Stimulated activated CD4-positive, alpha-beta T cell treated with anti-CD3 and anti-CD28 coated beads, TNF-alpha, amount 100 ng/mL, for 4 hours (primary cell): ENCODE results near the gene WDR89.
"Not testable (repeated sequence)": the region's sequence is repeated elsewhere in the genome, so short reads cannot be mapped to it uniquely, and the experiment has no call there.

Source experiments
- DNase-seq, 3 experiments: peaks; one replicate each; pipeline ENCODE4 v3.0.0-alpha.2; 2020; ENCODE audit warnings: low read depth in 3 of 3

The WDR89 gene

GRCh38 chr14:63654346-63654745 lies 12.7 kb upstream of the WDR89 start:
- DNase-seq = no peak

GRCh38 chr14:63652406-63652805 lies 10.7 kb upstream of the WDR89 start:
- DNase-seq = no peak

DNA sequence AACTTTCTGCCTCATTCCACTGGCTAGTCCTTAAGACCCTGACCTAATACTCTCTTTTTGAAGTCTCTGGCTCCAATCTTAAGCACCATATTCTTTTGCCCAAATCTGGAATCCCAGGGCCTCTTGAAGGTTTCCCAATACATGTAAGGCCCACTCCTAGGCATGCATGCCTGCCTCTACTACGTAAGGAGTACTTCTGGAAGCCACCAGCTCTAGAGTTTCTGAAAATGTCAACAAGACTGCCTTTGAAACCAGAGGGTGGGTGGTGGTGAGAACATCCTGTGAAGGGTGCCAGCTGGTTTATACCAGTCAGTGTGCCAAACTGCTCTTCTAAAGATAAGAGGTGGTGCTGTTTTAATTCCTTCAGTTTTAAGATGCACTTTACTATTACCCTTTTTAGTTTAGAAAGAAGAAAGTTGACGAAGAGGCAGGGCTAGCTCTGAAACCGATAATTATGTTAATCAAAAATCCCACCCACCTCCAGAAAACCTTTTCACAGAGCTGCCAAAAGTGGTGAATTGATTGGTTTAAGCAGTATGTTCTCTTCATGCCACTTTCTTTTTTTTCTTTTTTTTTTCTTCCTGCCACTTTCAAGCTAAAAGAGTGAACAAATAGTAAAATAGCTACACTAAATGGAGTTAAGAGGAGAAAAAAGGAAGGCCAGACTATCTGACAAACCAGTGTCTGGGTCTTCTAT lies 8.7 kb upstream of the WDR89 start:
- DNase-seq = peak in 2 of 3 experiments; percentile 11 to 16

- no peak for DNase-seq
Measured at GRCh38 chr14:63647696-63648410, 6.2 kb upstream of the WDR89 start.

DNA sequence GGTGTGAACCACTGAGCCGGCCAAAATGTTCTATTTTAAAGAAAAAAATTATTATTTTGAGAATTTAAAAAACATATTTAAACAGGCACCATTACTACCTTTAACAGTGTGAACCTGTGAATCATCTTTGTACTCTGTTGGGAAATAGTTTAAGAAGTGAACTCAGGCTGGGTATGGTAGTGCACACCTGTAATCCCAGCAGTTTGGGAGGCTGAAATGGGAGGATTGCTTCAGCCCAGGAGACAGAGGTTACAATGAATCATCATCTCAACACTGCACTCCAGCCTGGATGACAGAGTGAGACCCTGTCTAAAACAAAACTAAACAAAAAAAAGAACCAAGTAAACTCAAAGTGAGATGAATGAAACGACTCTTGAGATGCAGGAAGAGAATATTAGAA lies 3.1 kb upstream of the WDR89 start:
- DNase-seq = no peak

DNA sequence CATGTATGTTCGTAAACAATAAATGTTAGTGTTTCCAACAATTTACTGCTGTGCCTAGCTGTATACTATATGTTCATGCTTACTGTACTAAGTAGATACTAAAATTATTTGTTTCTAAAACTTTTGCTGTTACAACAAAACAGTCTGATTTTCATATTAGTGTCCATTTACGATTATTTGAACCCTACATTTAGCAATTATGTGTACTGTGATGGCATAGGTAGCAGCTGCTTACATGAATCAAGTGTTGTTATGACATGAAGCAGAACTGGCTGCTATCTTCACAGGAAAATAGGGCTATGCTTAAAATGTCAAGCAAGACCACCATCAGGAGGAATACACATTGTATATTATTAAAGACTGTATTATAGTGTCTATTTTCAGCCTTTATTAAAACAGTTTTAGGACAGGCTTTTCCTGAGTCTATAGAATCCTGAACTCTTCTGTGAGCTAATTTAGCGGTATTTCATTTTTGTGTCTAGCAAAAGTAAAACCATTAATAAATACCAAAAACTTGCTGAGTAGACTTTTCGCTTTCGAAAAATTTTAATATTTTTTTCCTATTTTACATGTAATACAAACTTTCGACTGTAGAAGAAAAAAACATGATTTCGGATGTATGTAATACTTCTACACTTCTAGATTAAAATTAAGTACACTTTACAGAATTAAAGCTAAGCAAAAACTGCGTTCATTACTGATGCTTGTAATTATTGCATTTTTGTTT lies 1.1 kb upstream of the WDR89 start:
- DNase-seq = no peak

GRCh38 chr14:63642229-63642611 lies 549 bp upstream of the WDR89 start:
- DNase-seq = peak in 2 of 3 experiments; percentile 54 to 68

GRCh38 chr14:63638493-63638892 lies 3.2 kb downstream of the WDR89 start:
- DNase-seq = no peak

GRCh38 chr14:63636094-63636635 lies 5.5 kb downstream of the WDR89 start:
- DNase-seq = not testable (repeated sequence)

DNA sequence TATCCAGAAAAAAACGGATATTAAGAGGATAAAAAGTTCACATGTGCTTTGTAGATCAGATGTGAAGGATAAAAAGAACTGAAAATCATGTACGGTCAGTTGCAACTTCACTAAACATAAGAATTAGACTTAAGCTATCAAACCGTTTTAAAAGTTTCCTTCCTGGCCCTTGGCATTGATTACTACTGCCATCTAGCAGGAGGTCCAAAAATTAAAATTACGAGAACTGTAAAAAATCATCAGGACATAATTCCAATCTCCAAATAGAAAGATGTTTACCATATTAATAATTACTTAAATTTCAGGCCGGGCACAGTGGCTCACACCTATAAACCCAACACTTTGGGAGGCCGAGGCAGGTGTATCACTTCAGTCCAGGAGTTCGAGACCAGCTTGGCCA lies 7.9 kb downstream of the WDR89 start:
- DNase-seq = no peak

- no peak for DNase-seq
Measured at GRCh38 chr14:63632932-63633514, 8.6 kb downstream of the WDR89 start.

DNA sequence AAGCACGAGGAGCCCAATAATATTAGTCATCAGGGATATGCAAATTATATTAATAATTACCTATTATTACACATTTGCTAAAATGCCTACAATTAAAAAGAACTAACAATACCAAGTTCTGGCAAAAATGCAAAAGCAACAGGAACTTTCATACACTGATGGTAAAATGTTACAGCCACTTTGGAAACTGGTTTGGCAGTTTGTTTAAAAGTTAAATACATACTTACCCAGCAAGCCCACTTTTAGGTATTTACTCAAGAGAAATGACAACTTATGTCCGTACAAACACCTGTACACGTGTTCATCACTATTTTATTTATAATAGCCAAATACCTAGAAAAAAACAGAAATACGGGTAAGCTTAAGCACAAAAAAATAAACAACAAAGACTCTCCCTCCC lies 17.0 kb downstream of the WDR89 start:
- DNase-seq = no peak

DNA sequence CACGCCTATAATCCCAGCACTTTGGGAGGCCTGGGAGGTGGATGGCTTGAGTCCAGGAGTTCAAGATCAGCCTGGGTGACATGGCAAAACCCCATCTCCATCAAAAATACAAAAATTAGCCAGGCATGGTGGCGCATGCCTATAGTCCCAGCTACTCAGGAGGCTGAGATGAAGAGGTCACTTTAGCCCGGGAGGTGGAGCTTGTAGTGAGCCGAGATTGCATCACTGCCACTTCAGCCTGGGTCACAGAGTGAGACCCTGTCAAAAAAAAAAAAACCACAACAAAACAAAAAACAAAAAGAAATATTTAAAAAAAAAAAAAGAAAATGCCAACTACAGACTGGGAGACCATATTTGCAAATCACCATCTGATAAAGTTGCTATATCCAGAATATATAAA lies 17.5 kb downstream of the WDR89 start:
- DNase-seq = no peak

GRCh38 chr14:63621975-63622374 lies 19.7 kb downstream of the WDR89 start:
- not testable (repeated sequence) for DNase-seq

DNA sequence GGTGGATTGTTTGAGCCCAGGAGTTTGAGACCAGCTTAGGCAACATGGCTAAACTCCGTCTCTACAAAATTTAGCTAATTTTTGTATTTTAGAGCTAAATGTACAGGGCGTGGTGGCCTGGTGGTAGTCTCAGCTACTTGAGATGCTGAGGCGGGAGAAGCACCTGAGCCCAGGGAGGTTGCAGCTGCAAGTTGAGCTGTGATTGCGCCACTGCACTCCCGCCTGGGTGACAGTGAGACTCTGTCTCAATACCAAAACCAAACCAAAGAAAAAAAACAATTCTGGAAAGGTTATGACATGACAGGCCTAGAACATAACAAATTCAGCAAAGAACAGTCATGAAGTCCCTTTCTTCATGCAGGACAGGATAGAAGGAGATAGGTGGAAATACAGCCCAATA lies 25.7 kb downstream of the WDR89 start:
- DNase-seq = no peak

DNA sequence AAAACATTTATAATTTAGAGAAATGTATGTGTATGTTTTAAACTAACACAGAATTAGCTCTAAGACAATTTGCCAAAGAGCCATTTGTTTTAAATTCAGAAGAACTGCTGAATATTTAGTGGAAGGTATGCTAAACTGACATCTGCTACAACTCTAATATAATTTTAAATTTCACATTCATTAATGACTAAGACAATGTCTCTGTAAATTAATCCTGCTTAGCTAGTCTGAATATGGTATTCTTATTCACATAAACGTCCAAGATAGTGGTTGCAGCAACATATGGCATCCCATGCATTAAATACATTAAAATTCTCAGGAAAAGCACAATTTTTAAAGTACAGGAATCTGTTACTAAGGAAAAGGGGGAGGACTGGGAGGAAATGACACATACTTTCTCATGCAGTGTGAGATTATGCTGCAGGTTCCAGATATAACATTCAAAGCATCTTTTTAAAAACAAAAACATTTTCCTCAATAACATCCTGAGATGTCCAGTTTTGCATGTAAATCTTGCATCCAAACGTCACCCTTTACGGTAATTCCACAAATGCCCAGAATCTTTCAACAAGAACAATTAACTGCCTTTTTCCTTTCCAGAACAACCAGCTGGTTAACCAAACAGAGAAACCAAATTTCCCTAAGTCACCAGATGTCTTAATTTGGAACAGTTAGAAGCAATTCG lies 26.9 kb downstream of the WDR89 start:
- DNase-seq = no peak

GRCh38 chr14:63611078-63611477 lies 30.6 kb downstream of the WDR89 start:
- no peak for DNase-seq

DNA sequence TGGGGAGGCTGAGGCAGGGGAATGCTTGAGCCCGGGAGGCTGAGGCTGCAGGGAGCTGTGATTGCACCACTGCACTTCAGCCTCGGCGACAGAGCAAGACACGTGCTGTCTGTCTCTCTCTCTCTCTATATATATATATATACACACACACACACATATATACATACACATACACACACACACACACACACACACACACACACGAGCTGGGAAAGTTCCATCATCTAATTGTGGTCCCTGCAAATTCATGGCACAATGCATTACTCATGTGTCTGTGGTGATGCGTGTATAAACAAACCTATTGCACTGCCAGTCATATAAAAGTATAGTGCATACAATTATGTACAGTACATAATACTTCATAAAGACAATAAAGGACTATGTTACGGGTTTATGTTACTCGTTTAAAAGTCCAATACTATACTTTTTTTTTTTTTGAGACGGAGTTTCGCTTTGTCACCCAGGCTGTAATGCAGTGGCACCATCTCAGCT lies 36.6 kb downstream of the WDR89 start:
- DNase-seq = no peak

DNA sequence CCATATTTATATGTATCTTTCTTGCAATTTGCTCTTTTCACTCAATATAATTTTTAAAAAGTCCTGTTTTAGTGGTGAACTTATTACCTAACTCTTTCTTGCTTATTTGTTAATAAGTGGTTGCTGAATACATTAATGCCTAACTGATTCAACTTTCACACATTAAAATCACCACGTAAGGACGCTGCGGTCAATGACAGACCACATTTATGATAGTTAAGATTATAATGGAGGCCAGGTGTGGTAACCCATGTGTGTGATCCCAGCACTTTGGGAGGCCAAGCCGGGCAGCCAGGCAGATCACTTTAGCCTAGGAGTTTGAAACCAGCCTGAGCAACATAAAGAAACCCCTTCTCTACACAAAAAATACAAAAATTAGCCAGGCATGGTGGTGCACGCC lies 37.0 kb downstream of the WDR89 start:
- DNase-seq = no peak

GRCh38 chr14:63603749-63604277 lies 37.9 kb downstream of the WDR89 start:
- no peak for DNase-seq

DNA sequence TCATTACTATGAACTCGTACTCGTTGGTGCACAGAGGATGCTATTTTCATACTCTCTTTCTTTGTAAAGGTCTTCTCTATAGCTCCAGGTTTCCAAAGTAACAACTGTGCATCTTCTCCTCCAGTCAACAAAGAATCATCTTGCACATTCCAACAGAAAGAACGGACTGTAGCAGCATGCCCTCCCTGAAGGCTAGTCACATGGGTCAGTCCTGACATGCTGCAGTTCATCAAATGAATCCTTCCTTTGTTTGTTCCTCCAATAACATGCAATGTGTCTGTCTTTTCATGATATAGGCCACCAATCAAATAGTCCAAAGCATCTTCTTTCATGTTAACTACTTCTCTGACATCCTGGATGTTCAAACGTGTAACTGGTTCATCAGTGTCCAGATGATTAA lies 42.9 kb downstream of the WDR89 start:
- no peak for DNase-seq
